T-helper 2 cell treated with Interferon-gamma antibody and Interleukin-4, amounts not matched to agents 5 μg/mL and 100 μg/mL, for 36 hours (primary cell): ENCODE measurements around the gene CAND2.
"Not testable (repeated sequence)": the region's sequence is repeated elsewhere in the genome, so short reads cannot be mapped to it uniquely, and the experiment has no call there.

Experiments used
- DNase-seq: peaks from one replicate; pipeline ENCODE4 v3.0.0; 2021; ENCODE audit warnings: low spot score
- H3K27ac Mint-ChIP-seq: one replicate; pipeline ENCODE4 v1.8.0; 2021; ENCODE audit warnings: mild to moderate bottlenecking, mixed read lengths
- H3K27me3 Mint-ChIP-seq: one replicate; pipeline ENCODE4 v1.8.0; 2021; ENCODE audit warnings: low read depth, mixed read lengths
- H3K36me3 Mint-ChIP-seq: one replicate; pipeline ENCODE4 v1.8.0; 2021; ENCODE audit warnings: low read depth, mixed read lengths
- H3K4me1 Mint-ChIP-seq: one replicate; pipeline ENCODE4 v1.8.0; 2021; ENCODE audit warnings: low read depth, mixed read lengths
- H3K4me3 Mint-ChIP-seq: one replicate; pipeline ENCODE4 v1.8.0; 2022; ENCODE audit warnings: mild to moderate bottlenecking, moderate library complexity, mixed read lengths
- H3K9me3 Mint-ChIP-seq: one replicate; pipeline ENCODE4 v1.8.0; 2021; ENCODE audit warnings: mixed read lengths

CAND2 gene

DNA sequence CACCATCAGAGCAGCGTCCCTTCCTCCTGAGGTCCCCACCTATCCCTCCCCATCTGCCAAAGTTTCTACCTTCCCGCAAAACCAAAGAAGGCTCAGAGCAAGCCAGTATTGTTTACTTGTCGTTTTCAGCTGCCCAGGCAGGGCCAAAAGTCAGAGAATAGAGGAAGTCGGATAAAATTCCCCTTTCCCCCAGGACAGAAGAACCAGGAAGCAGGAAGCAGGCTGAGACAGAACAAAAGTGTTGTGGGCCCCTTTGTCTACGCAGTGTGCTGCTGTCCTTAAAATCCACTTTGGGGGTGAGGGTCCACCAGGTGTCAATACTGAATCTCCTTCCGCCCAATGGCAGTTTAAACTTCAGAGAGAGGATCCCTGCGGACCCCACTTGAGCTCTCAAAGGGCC is 63.4 kb downstream of the CAND2 start:
- Mint-ChIP-seq H3K27ac (no peak overlapping the region), H3K36me3 (no peaks in the 10 kb centered on the region)
- DNase-seq: no peak

DNA sequence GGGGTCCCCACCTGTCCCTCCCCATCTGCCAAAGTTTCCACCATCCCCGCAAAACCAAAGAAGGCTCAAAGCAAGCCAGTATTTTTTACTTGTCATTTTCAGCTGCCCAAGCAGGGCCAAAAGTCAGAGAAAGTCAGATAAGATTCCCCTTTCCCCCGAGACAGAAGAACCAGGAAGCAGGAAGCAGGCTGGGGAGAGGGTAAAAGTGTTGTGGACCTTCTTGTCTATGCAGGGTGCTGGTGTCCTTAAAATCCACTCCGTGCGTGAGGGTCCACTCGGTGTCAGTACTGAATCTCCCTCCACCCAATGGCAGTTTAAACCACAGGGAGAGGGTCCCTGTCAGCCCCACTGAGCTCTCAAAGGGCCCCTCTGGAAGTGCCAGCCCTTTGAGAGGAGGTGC is 65.1 kb downstream of the CAND2 start:
- H3K36me3 Mint-ChIP-seq: no peaks in the 10 kb centered on the region
- H3K27ac Mint-ChIP-seq: no peak overlapping the region
- H3K4me1 Mint-ChIP-seq: peaks cover 2% of the 10 kb centered on the region
- H3K27me3 Mint-ChIP-seq: peaks cover 4% of the 10 kb centered on the region
- no peak for DNase-seq
- H3K9me3 Mint-ChIP-seq: peaks cover 3% of the 10 kb centered on the region
- H3K4me3 Mint-ChIP-seq: no peak overlapping the region

More for the DNA sequence above, 63.4 kb downstream of the CAND2 start:
- Mint-ChIP-seq H3K4me3 (no peak overlapping the region), H3K9me3 (no peaks in the 10 kb centered on the region), H3K27me3 (peaks cover 4% of the 10 kb centered on the region), H3K4me1 (no peaks in the 10 kb centered on the region)

DNA sequence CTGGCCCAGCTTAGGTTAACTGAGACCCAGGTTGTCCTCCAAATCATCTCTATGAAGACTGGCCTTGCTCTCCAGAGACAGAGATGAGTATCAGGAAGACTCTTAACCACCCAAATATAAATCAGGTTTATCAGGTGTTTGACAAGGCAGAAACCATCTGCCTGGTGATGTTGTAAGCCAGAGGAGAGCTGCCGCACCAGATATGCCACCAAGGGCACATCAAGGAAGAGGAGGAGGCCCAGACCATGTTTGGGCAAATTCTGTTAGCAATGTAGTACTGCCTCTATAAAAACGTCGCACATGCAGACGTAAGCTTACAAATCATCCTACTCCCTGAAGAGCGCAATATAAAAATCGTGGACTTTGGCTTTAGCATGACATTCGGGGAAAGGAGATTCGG is 65.9 kb downstream of the CAND2 start:
- peaks cover 4% of the 10 kb centered on the region for H3K27me3 Mint-ChIP-seq
- no peak for DNase-seq
- peaks cover 2% of the 10 kb centered on the region for H3K4me1 Mint-ChIP-seq
- no peak overlapping the region for H3K27ac Mint-ChIP-seq
- no peaks in the 10 kb centered on the region for H3K36me3 Mint-ChIP-seq
- H3K4me3 Mint-ChIP-seq: no peak overlapping the region
- peaks cover 3% of the 10 kb centered on the region for H3K9me3 Mint-ChIP-seq

DNA sequence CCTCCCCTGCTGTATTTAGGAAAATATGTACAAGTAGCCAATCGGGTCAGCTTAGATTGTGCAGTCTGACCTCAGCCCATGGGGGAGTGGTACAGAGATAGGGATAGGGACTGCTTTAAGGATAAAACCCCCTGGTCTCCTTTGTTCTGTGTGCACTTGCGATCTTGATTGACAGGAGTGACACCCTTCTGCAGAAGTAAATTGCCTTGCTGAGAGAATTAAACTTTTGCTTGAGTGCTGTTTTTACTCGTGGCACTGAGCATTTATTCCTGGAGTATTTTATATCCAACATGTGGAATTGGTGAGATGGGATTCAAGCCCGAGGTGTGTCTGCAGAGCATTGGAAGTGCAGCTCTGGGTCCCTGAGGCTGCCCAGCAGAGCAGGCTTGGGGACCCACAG is 68.8 kb downstream of the CAND2 start:
- DNase-seq: no peak
- H3K27me3 Mint-ChIP-seq: peaks cover 15% of the 10 kb centered on the region
- no peak overlapping the region for H3K4me3 Mint-ChIP-seq
- H3K4me1 Mint-ChIP-seq: peaks cover 8% of the 10 kb centered on the region
- H3K27ac Mint-ChIP-seq: no peak overlapping the region
- H3K9me3 Mint-ChIP-seq: peaks cover 3% of the 10 kb centered on the region
- H3K36me3 Mint-ChIP-seq: no peaks in the 10 kb centered on the region

DNA sequence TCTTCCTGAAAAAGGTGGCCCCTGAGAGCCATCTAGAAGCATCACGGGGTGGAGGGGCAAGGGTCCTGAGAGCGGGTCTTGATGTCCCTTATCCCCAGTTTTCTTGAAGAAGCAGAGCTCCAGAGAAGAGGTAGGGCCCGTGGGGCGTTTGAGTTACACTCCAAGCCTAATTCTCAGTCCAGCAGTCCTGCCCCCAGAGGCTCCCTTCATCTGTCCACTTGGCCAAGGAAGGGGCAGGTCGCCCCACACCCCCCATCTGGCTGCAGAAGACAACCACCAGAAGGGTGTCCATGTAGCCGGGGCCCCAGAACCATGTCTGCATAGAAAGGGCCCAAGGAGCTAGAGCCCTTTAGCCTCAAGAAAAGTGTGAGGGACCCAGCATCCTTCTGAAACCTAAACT is 70.4 kb downstream of the CAND2 start:
- Mint-ChIP-seq H3K9me3 (peaks cover 3% of the 10 kb centered on the region), H3K27ac (no peak overlapping the region), H3K4me1 (peaks cover 12% of the 10 kb centered on the region), H3K4me3 (no peak overlapping the region), H3K27me3 (peaks cover 19% of the 10 kb centered on the region), H3K36me3 (no peaks in the 10 kb centered on the region)
- DNase-seq: no peak

DNA sequence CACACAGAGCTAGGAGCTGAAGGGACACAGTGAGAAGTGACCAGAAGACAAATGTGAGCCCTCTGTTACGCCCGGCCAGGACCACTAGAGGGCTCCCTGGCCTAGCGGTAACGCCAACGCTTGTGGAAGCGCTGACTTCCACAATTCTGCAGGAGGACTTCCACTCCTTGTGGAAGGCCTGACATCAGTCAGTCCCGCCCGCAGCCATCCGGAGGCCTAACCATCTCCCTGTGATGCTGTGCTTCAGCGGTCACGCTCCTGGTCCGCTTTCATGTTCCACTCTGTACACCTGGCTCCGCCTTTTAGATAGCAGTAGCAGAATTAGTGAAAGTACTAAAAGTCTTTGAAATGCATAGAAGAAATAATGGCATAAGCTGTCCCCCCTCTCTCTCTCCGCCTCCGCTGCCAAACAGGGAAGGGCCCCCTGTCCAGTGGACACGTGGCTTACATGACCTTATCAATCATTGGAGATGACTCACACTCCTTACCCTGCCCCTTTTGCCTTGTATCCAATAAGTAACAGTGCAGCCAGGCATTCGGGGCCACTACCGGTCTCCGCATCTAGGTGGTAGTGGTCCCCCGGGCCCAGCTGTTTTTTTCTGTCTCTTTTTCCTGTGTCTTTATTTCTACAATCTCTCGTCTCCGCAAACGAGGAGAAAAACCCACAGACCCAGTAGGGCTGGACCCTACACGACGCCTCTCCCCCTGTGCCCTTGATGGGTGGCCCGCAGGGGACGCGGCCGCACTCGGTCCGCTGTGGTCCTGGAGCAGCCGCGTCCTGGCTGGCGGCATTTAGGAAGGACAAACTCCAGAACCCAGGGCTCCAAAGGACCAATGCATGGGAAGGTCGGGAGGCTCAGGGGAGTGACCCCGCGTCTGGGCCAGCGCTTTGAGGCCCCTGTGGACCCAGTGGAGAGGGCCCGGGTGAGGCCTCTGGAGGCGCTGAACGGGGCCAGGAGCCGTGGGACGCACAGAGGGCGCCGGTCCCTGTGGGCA is 71.9 kb downstream of the CAND2 start:
- Mint-ChIP-seq H3K27me3 (peaks cover 19% of the 10 kb centered on the region), H3K4me3 (peak overlapping the region; percentile 87), H3K4me1 (peaks cover 12% of the 10 kb centered on the region), H3K9me3 (peaks cover 3% of the 10 kb centered on the region), H3K36me3 (no peaks in the 10 kb centered on the region), H3K27ac (no peak overlapping the region)
- DNase-seq: peak; percentile 65

DNA sequence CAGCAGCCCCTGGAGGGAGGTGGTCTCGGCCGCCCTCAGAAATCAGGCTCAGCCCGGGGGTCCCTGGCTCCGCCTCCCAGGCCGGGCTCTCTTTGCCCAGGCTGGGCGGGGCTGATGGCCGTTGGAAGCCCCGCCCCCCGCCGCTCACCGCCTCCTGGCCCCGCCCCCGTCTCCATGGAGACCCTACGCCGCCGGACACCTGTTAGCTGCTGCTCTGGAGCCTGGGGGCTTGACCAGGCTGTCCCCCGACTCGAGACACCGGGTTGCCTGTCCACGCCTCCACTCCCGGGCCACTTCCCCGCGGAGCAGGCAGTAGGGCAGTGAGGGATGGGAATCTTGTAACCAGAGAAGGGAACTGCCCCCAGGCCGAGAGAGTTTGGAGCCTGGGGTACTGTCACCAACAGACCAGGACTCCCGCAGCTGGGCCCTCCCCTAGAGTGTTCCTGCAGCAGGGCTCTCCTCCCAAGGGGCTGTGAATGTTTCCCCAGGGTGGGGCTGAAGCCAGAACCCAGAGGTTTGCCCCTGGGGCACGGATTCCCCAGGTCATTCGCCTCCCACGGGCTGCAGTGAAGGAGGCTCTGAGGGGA is 72.6 kb downstream of the CAND2 start:
- no peak overlapping the region for H3K27ac Mint-ChIP-seq

DNA sequence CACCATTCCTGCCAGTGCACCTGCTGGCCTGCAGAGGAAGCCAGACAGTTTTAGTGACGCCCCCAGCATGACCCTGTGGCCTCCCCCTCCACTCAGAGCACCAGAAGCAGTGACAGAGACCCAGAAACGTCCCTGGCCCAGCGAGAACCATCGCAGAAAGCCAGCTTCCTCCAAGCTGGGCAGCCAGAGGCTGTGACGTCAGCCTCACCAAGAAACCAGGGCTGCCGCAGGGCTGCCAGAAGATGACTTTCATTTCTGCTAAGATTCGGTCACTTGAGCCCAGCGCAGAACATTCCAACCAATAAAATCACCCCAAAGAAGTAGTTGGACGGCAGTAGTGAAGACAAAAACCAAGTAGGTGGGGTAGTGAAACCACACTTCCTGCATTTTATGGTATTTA is 74.5 kb downstream of the CAND2 start:
- H3K9me3 Mint-ChIP-seq: no peaks in the 10 kb centered on the region
- H3K4me3 Mint-ChIP-seq: peak overlapping the region; percentile 41
- H3K4me1 Mint-ChIP-seq: peaks cover 10% of the 10 kb centered on the region
- peaks cover 23% of the 10 kb centered on the region for H3K27me3 Mint-ChIP-seq
- no peak for DNase-seq
- no peak overlapping the region for H3K27ac Mint-ChIP-seq
- no peaks in the 10 kb centered on the region for H3K36me3 Mint-ChIP-seq

More for the DNA sequence above, 72.6 kb downstream of the CAND2 start:
- Mint-ChIP-seq H3K9me3 (peaks cover 3% of the 10 kb centered on the region), H3K27me3 (peaks cover 19% of the 10 kb centered on the region), H3K4me1 (peaks cover 12% of the 10 kb centered on the region), H3K4me3 (no peak overlapping the region), H3K36me3 (no peaks in the 10 kb centered on the region)
- peak; percentile 34 for DNase-seq

DNA sequence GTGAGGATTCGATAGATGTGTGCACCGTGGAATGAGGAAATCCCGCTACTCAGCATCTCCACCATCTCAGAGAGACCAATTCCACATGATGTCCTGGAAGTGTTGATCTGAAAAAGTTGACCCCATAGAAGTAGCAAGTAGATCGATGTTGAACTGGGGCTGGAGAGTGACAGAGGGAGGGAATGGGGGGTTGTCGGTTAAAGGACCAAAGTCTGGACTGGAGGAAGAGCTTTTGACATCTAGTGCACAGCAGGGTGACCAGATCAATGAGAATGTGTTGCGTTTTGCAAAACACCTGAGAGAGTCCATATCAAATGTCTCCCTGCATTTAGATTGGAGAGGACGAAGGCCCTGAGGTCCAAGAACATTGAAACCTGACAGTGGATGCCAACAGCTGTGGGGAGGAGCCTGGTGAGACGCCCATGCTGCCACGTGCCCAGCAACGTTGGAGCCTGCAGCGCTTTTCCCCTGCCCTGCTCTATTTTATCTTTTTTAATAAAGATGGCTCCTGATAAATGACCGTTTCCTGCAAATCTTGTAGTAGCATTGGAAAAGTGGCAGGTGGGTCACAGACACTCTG is 75.0 kb downstream of the CAND2 start:
- Mint-ChIP-seq H3K27me3 (peaks cover 23% of the 10 kb centered on the region), H3K4me1 (peaks cover 10% of the 10 kb centered on the region), H3K36me3 (no peaks in the 10 kb centered on the region), H3K27ac (no peak overlapping the region), H3K9me3 (no peaks in the 10 kb centered on the region), H3K4me3 (no peak overlapping the region)
- DNase-seq: no peak

DNA sequence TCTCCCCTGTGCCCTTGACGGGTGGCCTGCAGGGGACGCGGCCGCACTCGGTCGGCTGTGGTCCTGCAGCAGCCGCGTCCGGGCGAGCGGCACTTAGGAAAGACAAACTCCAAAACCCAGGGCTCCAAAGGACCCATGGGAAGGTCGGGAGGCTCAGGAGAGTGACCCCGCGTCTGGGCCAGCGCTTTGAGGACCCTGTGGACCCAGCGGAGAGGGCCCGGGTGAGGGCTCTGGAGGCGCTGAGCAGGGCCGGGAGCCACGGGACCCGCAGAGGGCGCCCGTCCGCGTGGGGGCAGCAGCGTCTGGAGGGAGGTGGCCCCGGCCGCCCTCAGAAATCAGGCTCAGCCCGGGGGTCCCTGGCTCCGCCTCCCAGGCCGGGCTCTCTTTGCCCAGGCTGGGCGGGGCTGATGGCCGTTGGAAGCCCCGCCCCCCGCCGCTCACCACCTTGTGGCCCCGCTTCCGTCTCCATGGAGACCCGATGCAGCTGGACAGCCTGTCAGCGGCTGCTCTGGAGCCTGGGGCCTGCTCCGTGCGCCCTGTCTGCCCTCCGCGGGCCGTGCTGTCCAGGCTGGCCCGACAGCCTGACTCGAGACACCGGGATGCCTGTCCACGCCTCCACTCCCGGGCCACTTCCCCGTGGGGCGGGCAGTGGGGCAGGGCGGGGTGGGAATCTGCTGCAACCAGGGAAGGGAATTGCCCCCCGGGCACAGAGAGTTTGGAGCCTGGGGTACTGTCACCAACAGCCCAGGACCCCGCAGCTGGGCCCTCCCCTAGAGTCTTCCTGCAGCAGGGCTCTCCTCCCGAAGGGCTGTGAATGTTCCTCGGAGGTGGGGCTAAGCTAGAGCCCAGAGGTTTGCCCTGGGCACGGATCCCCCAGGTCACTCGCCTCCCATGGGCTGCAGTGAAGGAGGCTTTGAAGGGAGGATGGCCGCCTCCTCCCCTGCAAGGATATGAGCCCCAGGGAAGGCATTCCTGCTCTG is 79.7 kb downstream of the CAND2 start:
- Mint-ChIP-seq H3K27me3 (peaks cover 6% of the 10 kb centered on the region), H3K27ac (no peak overlapping the region), H3K36me3 (no peaks in the 10 kb centered on the region), H3K4me1 (no peaks in the 10 kb centered on the region), H3K9me3 (no peaks in the 10 kb centered on the region), H3K4me3 (no peak overlapping the region)
- DNase-seq: no peak

DNA sequence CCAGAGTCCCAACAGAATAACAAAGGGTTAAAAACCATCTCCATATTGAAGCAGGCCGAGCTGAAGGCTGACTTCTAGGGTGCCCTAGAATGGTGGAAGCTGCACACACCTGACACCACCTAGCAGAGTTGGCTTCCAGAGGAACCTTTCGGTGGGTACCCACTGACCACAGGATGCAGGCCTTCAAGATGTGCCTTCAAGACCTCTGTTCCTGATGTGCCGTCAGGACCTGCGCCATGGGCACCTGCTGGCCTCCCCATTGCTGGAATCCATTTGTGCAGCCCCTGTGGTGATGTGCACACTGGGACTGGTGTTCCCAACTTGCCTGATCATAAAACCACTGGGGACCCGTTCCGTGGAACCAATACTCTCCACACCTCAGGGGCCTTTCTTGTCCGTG is 80.6 kb downstream of the CAND2 start:
- Mint-ChIP-seq H3K4me1 (no peaks in the 10 kb centered on the region), H3K36me3 (no peaks in the 10 kb centered on the region), H3K9me3 (no peaks in the 10 kb centered on the region), H3K27me3 (peaks cover 6% of the 10 kb centered on the region), H3K27ac (no peak overlapping the region), H3K4me3 (no peak overlapping the region)
- no peak for DNase-seq

DNA sequence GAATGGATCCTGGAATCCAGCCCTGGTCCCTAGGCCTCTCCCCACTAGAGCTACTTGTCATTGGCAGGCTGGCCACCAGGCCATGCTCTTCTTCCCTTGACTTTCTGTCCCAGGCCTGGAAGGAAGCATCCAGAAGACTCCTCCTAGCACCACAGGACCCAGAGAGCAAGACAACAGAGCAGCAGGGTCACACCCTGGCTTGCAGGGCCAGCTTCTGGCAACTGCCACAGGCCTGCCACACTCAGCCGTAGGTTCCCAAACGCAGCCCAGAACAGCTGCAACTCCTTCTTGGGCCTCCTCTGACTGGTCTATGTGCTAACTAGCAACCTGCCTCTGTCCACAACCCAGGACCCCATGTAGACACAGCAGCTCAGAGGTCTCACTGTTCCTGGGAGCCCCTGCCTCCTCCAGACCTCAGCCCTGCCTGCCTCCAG is 81.7 kb downstream of the CAND2 start:
- no peaks in the 10 kb centered on the region for H3K9me3 Mint-ChIP-seq
- no peak for DNase-seq
- H3K27me3 Mint-ChIP-seq: peaks cover 6% of the 10 kb centered on the region
- no peaks in the 10 kb centered on the region for H3K36me3 Mint-ChIP-seq
- H3K27ac Mint-ChIP-seq: no peak overlapping the region
- no peak overlapping the region for H3K4me3 Mint-ChIP-seq
- H3K4me1 Mint-ChIP-seq: no peaks in the 10 kb centered on the region

DNA sequence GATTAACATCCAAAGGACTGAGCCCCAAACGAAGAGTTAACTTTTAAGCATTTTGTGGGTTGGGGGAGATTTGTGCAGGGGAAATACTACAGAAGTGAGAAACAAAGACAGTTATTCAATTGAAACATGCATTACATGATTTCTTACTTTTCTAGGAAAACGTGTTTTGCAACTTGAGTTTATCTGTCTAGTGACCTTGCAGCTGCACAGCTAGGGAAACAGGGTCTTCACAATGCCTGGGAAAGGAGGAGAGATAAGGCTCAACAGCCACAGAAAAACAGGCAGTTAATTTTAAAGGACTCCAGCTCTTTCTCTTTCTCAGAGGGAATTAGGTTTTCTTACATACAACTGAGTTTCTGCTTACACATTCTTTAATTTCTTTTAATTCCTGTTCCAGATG is 82.3 kb downstream of the CAND2 start:
- not testable (repeated sequence) for H3K27ac Mint-ChIP-seq, H3K27me3 Mint-ChIP-seq, H3K4me3 Mint-ChIP-seq, H3K4me1 Mint-ChIP-seq, H3K9me3 Mint-ChIP-seq, DNase-seq, H3K36me3 Mint-ChIP-seq
